Keratinocyte (primary cell): ENCODE measurements around the gene ICE2.

ENCODE experiments used
- EZH2 ChIP-seq: IDR thresholded peaks from one replicate; pipeline ENCODE4 v1.6.1; 2012; ENCODE audit warnings: inconsistent platforms, mild to moderate bottlenecking, low read length, moderate library complexity
- TF ChIP-seq, protein P1 (sequence below), 3 experiments: IDR thresholded peaks in 1 of 3; conservative IDR thresholded peaks in 1 of 3; optimal IDR thresholded peaks in 1 of 3; 2 replicates in 2 of 3; 3 replicates in 1 of 3; pipeline versions ENCODE3 to v1.5.1; 2011; ENCODE audit warnings: low read length in 3 of 3, mild to moderate bottlenecking in 3 of 3, moderate library complexity in 2 of 3, control low read depth in 1 of 3, inconsistent platforms in 1 of 3; ENCODE audit not compliant: insufficient read depth in 2 of 3; ENCODE audit errors: extremely low read depth in 1 of 3

DNA sequence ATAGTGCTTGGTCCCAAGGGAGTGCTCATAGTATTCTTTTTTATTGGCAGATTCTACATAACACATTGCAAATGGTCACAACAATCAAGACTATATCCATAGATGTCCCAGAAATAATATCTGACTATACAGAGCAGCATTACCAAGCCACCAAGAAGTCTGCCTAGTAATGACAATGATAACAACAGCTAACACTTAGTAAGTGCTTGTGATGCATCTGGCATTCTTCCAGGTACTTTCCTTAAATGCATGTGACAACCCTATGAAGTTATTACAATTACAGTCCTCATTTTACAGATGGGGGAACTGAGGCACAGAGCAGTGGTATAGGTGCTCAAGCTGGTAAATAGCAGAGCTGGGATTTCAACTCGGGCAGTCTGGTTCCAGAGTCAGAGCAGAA lies 49.6 kb upstream of the ICE2 start:
- TF ChIP-seq EZH2 = no peak
- TF ChIP-seq, protein P1, sequence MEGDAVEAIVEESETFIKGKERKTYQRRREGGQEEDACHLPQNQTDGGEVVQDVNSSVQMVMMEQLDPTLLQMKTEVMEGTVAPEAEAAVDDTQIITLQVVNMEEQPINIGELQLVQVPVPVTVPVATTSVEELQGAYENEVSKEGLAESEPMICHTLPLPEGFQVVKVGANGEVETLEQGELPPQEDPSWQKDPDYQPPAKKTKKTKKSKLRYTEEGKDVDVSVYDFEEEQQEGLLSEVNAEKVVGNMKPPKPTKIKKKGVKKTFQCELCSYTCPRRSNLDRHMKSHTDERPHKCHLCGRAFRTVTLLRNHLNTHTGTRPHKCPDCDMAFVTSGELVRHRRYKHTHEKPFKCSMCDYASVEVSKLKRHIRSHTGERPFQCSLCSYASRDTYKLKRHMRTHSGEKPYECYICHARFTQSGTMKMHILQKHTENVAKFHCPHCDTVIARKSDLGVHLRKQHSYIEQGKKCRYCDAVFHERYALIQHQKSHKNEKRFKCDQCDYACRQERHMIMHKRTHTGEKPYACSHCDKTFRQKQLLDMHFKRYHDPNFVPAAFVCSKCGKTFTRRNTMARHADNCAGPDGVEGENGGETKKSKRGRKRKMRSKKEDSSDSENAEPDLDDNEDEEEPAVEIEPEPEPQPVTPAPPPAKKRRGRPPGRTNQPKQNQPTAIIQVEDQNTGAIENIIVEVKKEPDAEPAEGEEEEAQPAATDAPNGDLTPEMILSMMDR (optimal IDR thresholded peaks at IDR 0.05 in 1 of 3, IDR thresholded peaks at IDR 0.05 in 1 of 3, conservative IDR thresholded peaks at IDR 0.05 in 1 of 3; ENCODE audit: extremely low read depth in 1 of 3, insufficient read depth in 2 of 3, low read length in 3 of 3) = no peak
